Smooth muscle cell (in vitro differentiated cells): Measurements from ENCODE around the gene PEAK1. TPM values are rescaled to one million over a fixed set of nuclear protein-coding genes. Genes with fewer than 3 reads are reported as not detected.

Experiments
- DNase-seq: peaks from one replicate; lab custom pipeline; 2025; ENCODE audit not compliant: unreplicated experiment; lab: John Stamatoyannopoulos, UW
- H2AFZ ChIP-seq: fragments of 200-600 bp; sonication (generic); 2 replicates; pipeline ENCODE4 v1.6.0; 2016; ENCODE audit warnings: antibody characterized with exemption, low read depth, mild to moderate bottlenecking
- H3F3A ChIP-seq: fragments of 200-600 bp; sonication (generic); 2 replicates; pipeline ENCODE4 v1.6.0; 2017; ENCODE audit warnings: antibody characterized with exemption, low read depth
- H3K27ac ChIP-seq: fragments of 200-600 bp; sonication (generic); 2 replicates; pipeline ENCODE4 v1.5.1; 2016; ENCODE audit warnings: low read depth, mild to moderate bottlenecking
- H3K27me3 ChIP-seq: fragments of 200-600 bp; sonication (generic); 2 replicates; pipeline ENCODE4 v1.6.1; 2016; ENCODE audit warnings: low read depth, mild to moderate bottlenecking
- H3K36me3 ChIP-seq: fragments of 200-600 bp; sonication (generic); 2 replicates; pipeline ENCODE4 v1.5.1; 2016; ENCODE audit warnings: low read depth
- H3K4me1 ChIP-seq: fragments of 200-600 bp; sonication (generic); 2 replicates; pipeline ENCODE4 v1.5.1; 2016; ENCODE audit warnings: low read depth
- H3K4me2 ChIP-seq: fragments of 200-600 bp; sonication (generic); 2 replicates; pipeline ENCODE4 v1.6.0; 2016; ENCODE audit warnings: mild to moderate bottlenecking
- H3K4me3 ChIP-seq: fragments of 200-600 bp; sonication (generic); 2 replicates; pipeline ENCODE4 v1.5.1; 2016; ENCODE audit warnings: mild to moderate bottlenecking
- H3K79me2 ChIP-seq: fragments of 200-600 bp; sonication (generic); 2 replicates; pipeline ENCODE4 v1.6.0; 2016; ENCODE audit warnings: low read depth, mild to moderate bottlenecking
- H3K9ac ChIP-seq: fragments of 200-600 bp; sonication (generic); 2 replicates; pipeline ENCODE4 v1.6.0; 2016; ENCODE audit warnings: low read depth
- H3K9me3 ChIP-seq: fragments of 200-600 bp; sonication (generic); replicated peaks from 2 replicates; pipeline ENCODE4 v1.5.1; 2016; ENCODE audit warnings: low read depth
- H4K20me1 ChIP-seq: fragments of 200-600 bp; sonication (generic); 2 replicates; pipeline ENCODE4 v1.6.0; 2016; ENCODE audit warnings: low read depth
- WGBS: methylation state at CpG from one replicate; pipeline ENCODE4 v1.1.7; 2016; ENCODE audit warnings: low lambda C conversion rate; 5-methylcytosine and 5-hydroxymethylcytosine counted together
- polyA plus RNA-seq: library from polyadenylated mRNA; unstranded; fragments of >200 nt; fragmentation: Nextera tagmentation; extraction: Ambion mirVana; gene quantifications from 2 replicates; pipeline ENCODE4 v1.2.1, GENCODE V29; 2016
- total RNA-seq: library from RNA; depleted of rRNA; stranded (reverse); fragments of >200 nt; gene quantifications from 2 replicates; pipeline ENCODE4 v1.2.3, GENCODE V29; 2014
- TF ChIP-seq, protein P1 (sequence below): fragments of 200-600 bp; sonication (generic); IDR thresholded peaks from 2 replicates; pipeline ENCODE4 v1.5.1; 2017; ENCODE audit warnings: borderline replicate concordance, mild to moderate bottlenecking, antibody characterized with exemption; ENCODE audit not compliant: insufficient read depth, poor library complexity, severe bottlenecking

PEAK1 gene
- total and polyA plus RNA-seq, 2 experiments from 2014 or later, result 5.6 to 21.9 TPM

DNA sequence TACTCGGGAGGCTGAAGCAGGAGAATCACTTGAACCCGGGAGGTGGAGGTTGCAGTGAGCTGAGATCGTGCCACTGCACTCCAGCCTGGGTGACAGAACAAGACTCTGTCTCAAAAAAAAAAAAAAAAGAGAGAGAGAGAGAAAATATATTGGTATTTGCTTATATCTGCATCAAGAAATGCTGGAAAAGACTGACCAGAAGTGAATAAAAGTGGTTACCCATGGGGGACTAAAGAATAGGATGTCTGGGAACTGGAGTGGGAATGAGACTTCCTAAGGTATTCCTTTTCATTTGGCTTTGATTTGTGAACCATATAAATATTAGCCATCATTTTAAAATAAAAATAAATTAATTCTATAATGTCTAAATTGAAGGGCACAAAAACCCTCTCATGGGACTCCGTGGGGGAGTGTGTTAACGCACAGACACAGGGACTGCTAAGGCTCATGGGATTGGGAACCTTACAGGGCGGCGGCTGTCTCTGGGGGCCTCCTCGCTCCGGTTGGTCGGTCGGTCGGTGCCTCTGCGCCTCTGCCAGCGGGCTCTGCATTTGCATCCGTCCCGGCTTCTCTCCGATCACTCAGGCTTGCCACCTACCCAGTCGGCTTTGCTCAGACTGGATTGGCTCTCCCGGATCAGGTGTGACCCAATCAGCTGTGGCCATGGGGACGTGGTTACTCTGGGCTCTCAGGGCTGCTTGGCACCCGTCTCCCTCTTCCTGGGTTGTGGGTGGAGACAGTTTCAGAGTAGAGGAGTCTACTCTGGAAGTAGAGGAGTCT lies 336.3 kb downstream of the PEAK1 start:
- Histone ChIP-seq H3K27me3 (no peaks in the 10 kb centered on the region), H3K4me3 (peak overlapping the region; percentile 46), H3K9ac (no peak overlapping the region), H3K4me2 (peak overlapping the region; percentile 76), H3K36me3 (no peaks in the 10 kb centered on the region), H4K20me1 (no peaks in the 10 kb centered on the region), H3K9me3 (no peaks in the 10 kb centered on the region), H3K27ac (no peak overlapping the region), H3K4me1 (peaks cover 8% of the 10 kb centered on the region), H3K79me2 (no peaks in the 10 kb centered on the region), H3F3A (no peaks in the 10 kb centered on the region), H2AFZ (peak overlapping the region; percentile 67)
- WGBS, result 14% methylated on average over 21 of the region's 21 CpGs
- TF ChIP-seq, protein P1, sequence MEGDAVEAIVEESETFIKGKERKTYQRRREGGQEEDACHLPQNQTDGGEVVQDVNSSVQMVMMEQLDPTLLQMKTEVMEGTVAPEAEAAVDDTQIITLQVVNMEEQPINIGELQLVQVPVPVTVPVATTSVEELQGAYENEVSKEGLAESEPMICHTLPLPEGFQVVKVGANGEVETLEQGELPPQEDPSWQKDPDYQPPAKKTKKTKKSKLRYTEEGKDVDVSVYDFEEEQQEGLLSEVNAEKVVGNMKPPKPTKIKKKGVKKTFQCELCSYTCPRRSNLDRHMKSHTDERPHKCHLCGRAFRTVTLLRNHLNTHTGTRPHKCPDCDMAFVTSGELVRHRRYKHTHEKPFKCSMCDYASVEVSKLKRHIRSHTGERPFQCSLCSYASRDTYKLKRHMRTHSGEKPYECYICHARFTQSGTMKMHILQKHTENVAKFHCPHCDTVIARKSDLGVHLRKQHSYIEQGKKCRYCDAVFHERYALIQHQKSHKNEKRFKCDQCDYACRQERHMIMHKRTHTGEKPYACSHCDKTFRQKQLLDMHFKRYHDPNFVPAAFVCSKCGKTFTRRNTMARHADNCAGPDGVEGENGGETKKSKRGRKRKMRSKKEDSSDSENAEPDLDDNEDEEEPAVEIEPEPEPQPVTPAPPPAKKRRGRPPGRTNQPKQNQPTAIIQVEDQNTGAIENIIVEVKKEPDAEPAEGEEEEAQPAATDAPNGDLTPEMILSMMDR, result no peak
- peak; percentile 32 for DNase-seq

DNA sequence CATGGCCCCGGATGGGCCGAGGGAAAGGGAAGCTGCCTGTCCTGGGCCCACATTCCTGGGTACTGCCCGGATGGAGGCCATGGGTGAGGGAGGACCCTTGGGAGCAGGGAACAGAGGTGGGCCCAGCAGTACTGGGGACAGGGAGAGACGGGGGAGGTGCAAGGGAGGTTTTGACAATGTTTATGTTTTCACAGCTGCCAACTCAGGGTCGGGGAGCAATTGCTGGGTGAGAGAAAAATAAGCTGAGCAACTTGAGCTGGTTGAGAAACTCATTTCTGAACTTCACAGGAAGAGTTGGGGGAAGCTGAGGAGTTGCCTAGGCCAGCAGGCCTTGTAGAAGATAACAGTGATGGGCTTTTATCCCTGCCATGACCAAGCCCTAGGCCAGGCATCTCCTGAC lies 337.9 kb downstream of the PEAK1 start:
- Histone ChIP-seq H2AFZ (no peak overlapping the region), H3K9me3 (no peaks in the 10 kb centered on the region), H3K36me3 (no peaks in the 10 kb centered on the region), H3K4me2 (no peak overlapping the region), H3K9ac (no peak overlapping the region), H3K27me3 (no peaks in the 10 kb centered on the region), H3K27ac (no peak overlapping the region), H3K4me3 (no peak overlapping the region), H3K79me2 (no peaks in the 10 kb centered on the region), H3K4me1 (peaks cover 8% of the 10 kb centered on the region), H4K20me1 (no peaks in the 10 kb centered on the region), H3F3A (no peaks in the 10 kb centered on the region)
- no peak for DNase-seq
- TF ChIP-seq, protein P1, result no peak
- 86% methylated on average over 5 of the region's 5 CpGs for WGBS

DNA sequence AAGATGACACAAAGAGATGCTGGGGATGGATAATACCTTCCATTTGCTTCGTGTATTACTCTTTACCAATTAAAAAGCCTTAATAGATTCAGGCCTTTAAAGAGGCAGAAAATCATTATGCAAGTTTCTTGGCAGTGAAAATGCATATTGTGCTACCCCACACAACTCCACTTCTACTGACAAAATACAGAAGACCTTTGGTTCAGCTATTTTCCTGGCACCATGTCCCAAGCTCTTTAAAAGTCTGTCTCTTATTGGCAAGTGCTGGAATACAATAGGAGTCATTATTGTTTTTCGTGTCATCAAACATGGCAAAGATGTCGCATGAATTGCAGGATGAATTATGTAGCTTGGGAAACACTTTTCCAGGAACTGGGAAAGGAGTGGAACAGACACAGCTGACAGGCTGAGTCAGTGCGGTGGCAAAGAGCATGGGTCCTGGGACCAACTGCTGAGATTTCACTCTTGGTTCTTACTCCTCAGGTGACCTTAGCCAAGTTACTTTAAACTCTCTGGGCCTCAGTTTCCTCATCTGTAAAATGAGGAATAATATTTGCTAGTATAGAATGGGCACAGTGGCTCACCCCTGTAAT lies 343.5 kb downstream of the PEAK1 start:
- Histone ChIP-seq H3K9ac (no peak overlapping the region), H3K4me1 (no peaks in the 10 kb centered on the region), H3F3A (no peaks in the 10 kb centered on the region), H3K27ac (no peak overlapping the region), H4K20me1 (no peaks in the 10 kb centered on the region), H3K4me2 (no peak overlapping the region), H3K27me3 (no peaks in the 10 kb centered on the region), H3K9me3 (no peaks in the 10 kb centered on the region), H2AFZ (no peak overlapping the region), H3K79me2 (no peaks in the 10 kb centered on the region), H3K4me3 (no peak overlapping the region), H3K36me3 (no peaks in the 10 kb centered on the region)
- no peak for DNase-seq
- TF ChIP-seq, protein P1, result no peak
- 90% methylated on average over 4 of the region's 4 CpGs for WGBS
